ENCODE data around the gene IL10RA. TPM values are rescaled to one million over a fixed set of nuclear protein-coding genes. Genes with fewer than 3 reads are reported as not detected.

IL10RA gene
- total and polyA plus RNA-seq, 2 donors = 22.7 to 24.2 TPM

GRCh38 chr11:117995472-117995871 is 9.3 kb downstream of the IL10RA start:
- Histone ChIP-seq H3K4me3 (ENCODE audit: low read length in 2 of 2) (no peak overlapping the region), H3K36me3 (ENCODE audit: control insufficient read depth in 2 of 2, insufficient read depth in 2 of 2, low read length in 1 of 2) (peaks cover 56 to 57% of the 10 kb centered on the region in 2 donors), H3K4me1 (ENCODE audit: control insufficient read depth in 2 of 2, insufficient read depth in 2 of 2, low read length in 2 of 2) (peaks cover 0 to 3% of the 10 kb centered on the region in 2 donors), H3K27me3 (ENCODE audit: control insufficient read depth in 2 of 2, insufficient read depth in 1 of 2, low read length in 1 of 2) (no peaks in the 10 kb centered on the region), H3K9me3 (ENCODE audit: control insufficient read depth in 2 of 2, insufficient read depth in 1 of 2, low read length in 1 of 2) (no peaks in the 10 kb centered on the region), H3K27ac (ENCODE audit: low read depth in 1 of 2, low read length in 1 of 2) (no peak overlapping the region)
- 98% methylated on average over 11 of the region's 11 CpGs for WGBS
- DNase-seq (ENCODE audit: low read depth in 6 of 9, low spot score in 9 of 9) = no peak

- DNase-seq (ENCODE audit: low read depth in 6 of 9, low spot score in 9 of 9) = no peak
- Histone ChIP-seq H3K27me3 (ENCODE audit: control insufficient read depth in 2 of 2, insufficient read depth in 1 of 2, low read length in 1 of 2) (no peaks in the 10 kb centered on the region), H3K4me3 (ENCODE audit: low read length in 2 of 2) (no peak overlapping the region), H3K27ac (ENCODE audit: low read depth in 1 of 2, low read length in 1 of 2) (no peak overlapping the region), H3K9me3 (ENCODE audit: control insufficient read depth in 2 of 2, insufficient read depth in 1 of 2, low read length in 1 of 2) (no peaks in the 10 kb centered on the region), H3K36me3 (ENCODE audit: control insufficient read depth in 2 of 2, insufficient read depth in 2 of 2, low read length in 1 of 2) (peaks cover 61% of the 10 kb centered on the region in 2 donors), H3K4me1 (ENCODE audit: control insufficient read depth in 2 of 2, insufficient read depth in 2 of 2, low read length in 2 of 2) (peaks cover 0 to 6% of the 10 kb centered on the region in 2 donors)
- 87% methylated on average over 4 of the region's 4 CpGs for WGBS
Measured at GRCh38 chr11:117996058-117996457, 9.9 kb downstream of the IL10RA start.

GRCh38 chr11:117997406-117997805 is 11.2 kb downstream of the IL10RA start:
- no peak for DNase-seq (ENCODE audit: low read depth in 6 of 9, low spot score in 9 of 9)
- peaks cover 59 to 61% of the 10 kb centered on the region in 2 donors for H3K36me3 ChIP-seq (ENCODE audit: control insufficient read depth in 2 of 2, insufficient read depth in 2 of 2, low read length in 1 of 2)
- H3K9me3 ChIP-seq (ENCODE audit: control insufficient read depth in 2 of 2, insufficient read depth in 1 of 2, low read length in 1 of 2) = no peaks in the 10 kb centered on the region
- WGBS = 98% methylated on average over 2 of the region's 2 CpGs
- H3K27ac ChIP-seq (ENCODE audit: low read depth in 1 of 2, low read length in 1 of 2) = no peak overlapping the region
- no peaks in the 10 kb centered on the region for H3K27me3 ChIP-seq (ENCODE audit: control insufficient read depth in 2 of 2, insufficient read depth in 1 of 2, low read length in 1 of 2)
- H3K4me3 ChIP-seq (ENCODE audit: low read length in 2 of 2) = no peak overlapping the region
- peaks cover 2 to 18% of the 10 kb centered on the region in 2 donors for H3K4me1 ChIP-seq (ENCODE audit: control insufficient read depth in 2 of 2, insufficient read depth in 2 of 2, low read length in 2 of 2)

GRCh38 chr11:117997823-117998579 is 11.8 kb downstream of the IL10RA start:
- WGBS = 96% methylated on average over 9 of the region's 9 CpGs
- Histone ChIP-seq H3K9me3 (ENCODE audit: control insufficient read depth in 2 of 2, insufficient read depth in 1 of 2, low read length in 1 of 2) (no peaks in the 10 kb centered on the region), H3K4me3 (ENCODE audit: low read length in 2 of 2) (no peak overlapping the region), H3K27me3 (ENCODE audit: control insufficient read depth in 2 of 2, insufficient read depth in 1 of 2, low read length in 1 of 2) (no peaks in the 10 kb centered on the region), H3K27ac (ENCODE audit: low read depth in 1 of 2, low read length in 1 of 2) (no peak overlapping the region), H3K36me3 (ENCODE audit: control insufficient read depth in 2 of 2, insufficient read depth in 2 of 2, low read length in 1 of 2) (peaks cover 56 to 57% of the 10 kb centered on the region in 2 donors), H3K4me1 (ENCODE audit: control insufficient read depth in 2 of 2, insufficient read depth in 2 of 2, low read length in 2 of 2) (peaks cover 4 to 23% of the 10 kb centered on the region in 2 donors)
- no peak for DNase-seq (ENCODE audit: low read depth in 6 of 9, low spot score in 9 of 9)

- peaks cover 0 to 3% of the 10 kb centered on the region in 2 donors for H3K9me3 ChIP-seq (ENCODE audit: control insufficient read depth in 2 of 2, insufficient read depth in 1 of 2, low read length in 1 of 2)
- no peaks in the 10 kb centered on the region for H3K27me3 ChIP-seq (ENCODE audit: control insufficient read depth in 2 of 2, insufficient read depth in 1 of 2, low read length in 1 of 2)
- whole genome bisulfite sequencing = 97% methylated on average over 10 of the region's 10 CpGs
- no peak overlapping the region for H3K27ac ChIP-seq (ENCODE audit: low read depth in 1 of 2, low read length in 1 of 2)
- no peak overlapping the region for H3K4me3 ChIP-seq (ENCODE audit: low read length in 2 of 2)
- no peak for DNase-seq (ENCODE audit: low read depth in 6 of 9, low spot score in 9 of 9)
- H3K36me3 ChIP-seq (ENCODE audit: control insufficient read depth in 2 of 2, insufficient read depth in 2 of 2, low read length in 1 of 2) = peaks cover 48 to 49% of the 10 kb centered on the region in 2 donors
- peaks cover 4 to 28% of the 10 kb centered on the region in 2 donors for H3K4me1 ChIP-seq (ENCODE audit: control insufficient read depth in 2 of 2, insufficient read depth in 2 of 2, low read length in 2 of 2)
Measured at GRCh38 chr11:117998664-117999353, 12.6 kb downstream of the IL10RA start.

- Histone ChIP-seq H3K4me1 (ENCODE audit: control insufficient read depth in 2 of 2, insufficient read depth in 2 of 2, low read length in 2 of 2) (peaks cover 4 to 25% of the 10 kb centered on the region in 2 donors), H3K27ac (ENCODE audit: low read depth in 1 of 2, low read length in 1 of 2) (no peak overlapping the region), H3K9me3 (ENCODE audit: control insufficient read depth in 2 of 2, insufficient read depth in 1 of 2, low read length in 1 of 2) (peaks cover 0 to 5% of the 10 kb centered on the region in 2 donors), H3K4me3 (ENCODE audit: low read length in 2 of 2) (no peak overlapping the region), H3K36me3 (ENCODE audit: control insufficient read depth in 2 of 2, insufficient read depth in 2 of 2, low read length in 1 of 2) (peaks cover 41 to 43% of the 10 kb centered on the region in 2 donors), H3K27me3 (ENCODE audit: control insufficient read depth in 2 of 2, insufficient read depth in 1 of 2, low read length in 1 of 2) (no peaks in the 10 kb centered on the region)
- no peak for DNase-seq (ENCODE audit: low read depth in 6 of 9, low spot score in 9 of 9)
- WGBS = 91% methylated on average over 3 of the region's 3 CpGs
Measured at GRCh38 chr11:117999354-117999993, 13.3 kb downstream of the IL10RA start.

- Histone ChIP-seq H3K4me1 (ENCODE audit: control insufficient read depth in 2 of 2, insufficient read depth in 2 of 2, low read length in 2 of 2) (peaks cover 4 to 25% of the 10 kb centered on the region in 2 donors), H3K4me3 (ENCODE audit: low read length in 2 of 2) (no peak overlapping the region), H3K27me3 (ENCODE audit: control insufficient read depth in 2 of 2, insufficient read depth in 1 of 2, low read length in 1 of 2) (no peaks in the 10 kb centered on the region), H3K9me3 (ENCODE audit: control insufficient read depth in 2 of 2, insufficient read depth in 1 of 2, low read length in 1 of 2) (peaks cover 0 to 5% of the 10 kb centered on the region in 2 donors), H3K27ac (ENCODE audit: low read depth in 1 of 2, low read length in 1 of 2) (no peak overlapping the region), H3K36me3 (ENCODE audit: control insufficient read depth in 2 of 2, insufficient read depth in 2 of 2, low read length in 1 of 2) (peaks cover 36 to 37% of the 10 kb centered on the region in 2 donors)
- 97% methylated on average over 4 of the region's 4 CpGs for WGBS
- DNase-seq (ENCODE audit: low read depth in 6 of 9, low spot score in 9 of 9) = no peak
Measured at GRCh38 chr11:118000067-118000849, 14.1 kb downstream of the IL10RA start.

GRCh38 chr11:118000850-118001228 is 14.6 kb downstream of the IL10RA start:
- H3K36me3 ChIP-seq (ENCODE audit: control insufficient read depth in 2 of 2, insufficient read depth in 2 of 2, low read length in 1 of 2) = peaks cover 31% of the 10 kb centered on the region in 2 donors
- no peak for DNase-seq (ENCODE audit: low read depth in 6 of 9, low spot score in 9 of 9)
- WGBS = 100% methylated on average over 1 of the region's 1 CpG
- H3K27ac ChIP-seq (ENCODE audit: low read depth in 1 of 2, low read length in 1 of 2) = no peak overlapping the region
- no peak overlapping the region for H3K4me3 ChIP-seq (ENCODE audit: low read length in 2 of 2)
- peaks cover 0 to 5% of the 10 kb centered on the region in 2 donors for H3K9me3 ChIP-seq (ENCODE audit: control insufficient read depth in 2 of 2, insufficient read depth in 1 of 2, low read length in 1 of 2)
- H3K4me1 ChIP-seq (ENCODE audit: control insufficient read depth in 2 of 2, insufficient read depth in 2 of 2, low read length in 2 of 2) = peaks cover 4 to 25% of the 10 kb centered on the region in 2 donors
- H3K27me3 ChIP-seq (ENCODE audit: control insufficient read depth in 2 of 2, insufficient read depth in 1 of 2, low read length in 1 of 2) = no peaks in the 10 kb centered on the region
